Stimulated activated CD4-positive, alpha-beta T cell treated with anti-CD3 and anti-CD28 coated beads, Interleukin-4, amount 100 ng/mL, for 48 hours (primary cell): ENCODE measurements around the gene TTC8.
"Not testable (repeated sequence)": the region's sequence is repeated elsewhere in the genome, so short reads cannot be mapped to it uniquely, and the experiment has no call there.

Source experiments
- DNase-seq, 2 donors: peaks; one replicate each; pipeline ENCODE4 v3.0.0-alpha.2; 2020; ENCODE audit warnings: low read depth in 2 of 2

TTC8 gene

GRCh38 chr14:88825078-88825458 is 617 bp downstream of the TTC8 start:
- no peak for DNase-seq

- no peak for DNase-seq
Measured at GRCh38 chr14:88825503-88825902, 1.1 kb downstream of the TTC8 start.

DNA sequence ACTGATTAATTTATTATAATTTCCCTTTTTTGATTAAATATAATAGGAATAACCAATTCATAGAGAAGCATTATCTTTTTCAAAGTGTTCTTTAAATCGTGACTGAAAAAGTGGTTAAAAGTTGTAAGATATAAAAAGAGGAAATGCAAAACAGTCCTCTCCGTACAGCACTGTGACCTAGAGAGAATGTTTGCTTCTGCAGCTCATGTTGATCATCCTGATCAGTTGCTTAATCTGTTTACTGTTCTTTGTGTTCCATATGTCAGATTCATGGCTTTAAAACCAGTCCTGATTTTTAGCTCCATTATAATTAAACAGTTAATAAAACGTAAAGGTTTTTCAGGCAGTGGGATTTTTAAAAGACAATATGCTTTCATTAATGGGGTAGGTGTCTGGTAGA is 4.7 kb downstream of the TTC8 start:
- no peak for DNase-seq

DNA sequence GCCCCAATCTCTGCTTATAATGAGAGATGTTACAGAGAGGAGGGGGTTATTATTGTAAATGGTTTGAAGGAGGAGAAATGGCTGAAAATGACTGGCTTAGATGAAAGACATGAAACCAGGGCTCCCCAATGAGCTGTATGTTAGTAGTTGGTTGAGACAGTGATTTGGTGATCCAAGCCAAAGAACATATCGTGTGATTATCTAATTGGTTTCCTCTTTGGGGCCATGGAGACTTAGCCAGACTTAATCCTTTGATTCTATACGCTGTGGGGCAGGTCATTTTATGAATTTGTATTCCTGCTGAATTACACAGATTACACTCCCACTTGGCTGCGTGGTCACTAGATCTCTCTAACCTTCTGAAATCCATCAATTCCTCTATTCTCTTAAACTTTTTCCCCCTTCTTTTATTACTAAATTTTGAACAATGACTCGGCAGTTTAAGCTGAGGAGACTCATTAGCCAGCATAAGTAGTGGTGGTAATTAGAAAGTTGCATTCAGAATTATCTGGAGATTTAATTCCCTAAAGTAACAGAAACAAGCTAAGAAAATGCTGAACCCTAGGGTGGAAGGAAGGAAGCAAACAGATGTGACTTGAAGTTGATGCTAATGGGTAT is 5.3 kb downstream of the TTC8 start:
- no peak for DNase-seq

- no peak for DNase-seq
Measured at GRCh38 chr14:88831284-88831683, 6.8 kb downstream of the TTC8 start.

DNA sequence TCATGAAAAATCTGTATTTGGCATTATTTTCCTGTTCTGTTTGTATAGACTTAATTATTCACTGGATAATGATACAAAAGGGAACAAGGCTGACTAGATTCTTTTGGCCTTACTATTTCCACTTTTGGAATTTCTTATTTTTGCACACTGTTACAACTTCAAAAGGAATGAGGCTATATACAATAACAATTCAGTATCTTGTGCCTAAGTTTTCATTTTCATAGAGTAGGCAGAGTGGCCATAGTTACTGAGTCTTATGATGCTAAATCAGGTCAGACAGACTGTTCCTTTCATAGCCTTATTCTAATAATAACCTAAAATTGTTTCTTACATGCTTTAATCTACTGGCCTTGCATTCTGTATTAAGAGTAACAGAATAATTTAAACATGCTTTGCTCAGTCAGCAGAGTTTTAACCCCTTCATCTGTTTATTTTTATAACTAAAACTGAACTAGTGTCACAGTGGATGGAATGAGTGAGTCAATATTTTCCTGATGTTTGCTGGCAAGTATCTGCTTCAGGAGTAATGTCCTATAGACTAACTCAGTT is 10.5 kb downstream of the TTC8 start:
- no peak for DNase-seq

GRCh38 chr14:88835661-88836060 is 11.2 kb downstream of the TTC8 start:
- DNase-seq = no peak

GRCh38 chr14:88837495-88837894 is 13.0 kb downstream of the TTC8 start:
- DNase-seq = no peak

- no peak for DNase-seq
Measured at GRCh38 chr14:88838015-88838414, 13.6 kb downstream of the TTC8 start.

DNA sequence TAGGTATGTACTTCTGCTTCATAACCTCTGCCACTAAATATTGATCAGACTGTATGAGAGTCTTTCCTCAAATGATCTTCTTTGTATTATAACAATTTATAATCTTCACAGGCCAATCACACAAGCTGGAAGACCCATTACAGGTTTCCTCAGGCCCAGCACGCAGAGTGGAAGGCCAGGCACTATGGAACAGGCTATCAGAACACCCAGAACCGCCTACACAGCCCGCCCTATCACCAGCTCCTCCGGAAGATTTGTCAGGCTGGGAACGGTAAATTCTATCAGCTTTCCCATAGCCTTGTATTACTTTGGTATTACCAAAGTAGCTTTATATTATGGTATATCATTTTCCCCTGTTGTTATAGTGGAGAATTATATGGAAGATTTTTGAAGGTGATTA is 16.5 kb downstream of the TTC8 start:
- DNase-seq = no peak

DNA sequence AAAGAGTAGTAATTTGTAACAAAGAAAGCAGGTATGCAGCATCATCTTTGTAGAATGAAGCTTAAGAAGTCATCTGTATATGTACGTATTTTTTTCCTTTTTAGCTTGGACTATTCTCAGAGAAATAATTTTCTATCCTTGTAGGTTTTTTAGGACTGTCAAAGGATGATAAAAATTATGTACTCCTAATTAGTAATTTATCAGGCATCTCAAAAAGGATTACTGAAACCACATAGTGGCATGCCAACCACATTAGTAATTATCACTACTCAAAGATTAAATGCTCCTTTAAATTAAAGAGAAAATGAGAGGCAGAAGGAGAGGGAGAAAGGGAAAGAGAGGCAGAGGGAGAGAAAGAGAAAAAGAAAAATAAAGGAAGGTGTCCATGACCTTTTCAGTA is 17.3 kb downstream of the TTC8 start:
- DNase-seq = no peak

- no peak for DNase-seq
Measured at GRCh38 chr14:88842414-88842813, 18.0 kb downstream of the TTC8 start.

DNA sequence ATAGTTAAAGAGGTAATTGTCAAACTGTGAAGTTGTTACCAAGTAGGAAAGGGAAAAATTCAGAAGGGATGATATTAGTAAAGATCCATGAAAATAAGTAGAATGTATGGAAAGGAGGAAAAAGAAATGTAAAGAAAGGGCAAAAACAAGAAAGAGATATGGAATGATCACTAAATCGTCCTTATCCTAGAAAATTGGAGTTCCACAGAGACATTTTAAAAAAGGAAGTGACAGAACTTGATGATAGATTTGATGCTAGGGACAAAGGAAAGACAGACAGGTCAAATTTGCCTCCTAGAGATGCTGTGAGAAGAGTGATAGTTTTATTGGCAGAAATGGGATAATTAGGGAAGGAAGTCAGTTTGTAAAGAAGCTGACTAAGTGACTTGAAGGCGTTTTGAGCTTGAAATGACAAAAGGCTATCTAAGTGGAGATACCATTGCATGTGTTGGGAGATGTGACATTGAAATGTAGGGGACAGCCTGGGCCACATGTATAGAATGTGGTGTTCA is 20.6 kb downstream of the TTC8 start:
- DNase-seq = no peak

- no peak for DNase-seq
Measured at GRCh38 chr14:88848571-88848970, 24.1 kb downstream of the TTC8 start.

GRCh38 chr14:88849716-88850115 is 25.3 kb downstream of the TTC8 start:
- DNase-seq = no peak

DNA sequence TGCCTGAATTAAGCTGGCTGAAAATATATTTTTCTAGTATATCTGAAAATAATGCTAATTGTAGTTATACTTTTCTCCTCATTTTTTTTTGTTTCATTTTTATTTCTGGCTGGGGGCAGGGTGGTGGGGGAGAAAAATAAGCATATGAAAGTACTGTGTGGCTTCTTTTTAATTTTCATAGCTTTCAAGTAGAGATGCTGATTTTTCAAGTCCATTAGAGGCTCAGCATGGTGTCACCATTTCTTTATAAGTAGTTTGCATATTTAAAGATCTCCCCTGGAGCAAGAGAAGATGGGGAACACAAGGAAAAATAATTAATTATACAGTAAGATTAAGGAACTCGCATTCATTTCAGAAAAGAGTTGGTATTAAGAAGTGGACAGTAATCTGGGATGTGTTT is 27.1 kb downstream of the TTC8 start:
- no peak for DNase-seq

DNA sequence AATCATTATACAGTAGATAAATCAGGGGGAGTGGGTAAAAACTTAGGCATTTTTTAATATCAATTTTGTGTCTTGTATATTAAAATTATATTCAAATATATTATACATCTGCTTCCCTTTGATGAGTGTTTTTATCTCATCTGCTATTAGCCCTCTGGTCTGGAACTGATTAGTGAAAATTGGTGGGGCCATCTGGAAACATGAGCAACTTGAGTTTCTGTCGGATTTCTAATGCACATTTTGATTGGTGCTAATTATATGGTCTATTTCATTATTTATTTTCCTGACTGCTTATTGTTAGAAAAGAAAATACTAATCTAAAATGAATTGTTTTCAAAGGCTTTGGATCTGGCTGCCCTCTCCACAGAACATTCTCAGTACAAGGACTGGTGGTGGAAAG is 28.2 kb downstream of the TTC8 start:
- no peak for DNase-seq

DNA sequence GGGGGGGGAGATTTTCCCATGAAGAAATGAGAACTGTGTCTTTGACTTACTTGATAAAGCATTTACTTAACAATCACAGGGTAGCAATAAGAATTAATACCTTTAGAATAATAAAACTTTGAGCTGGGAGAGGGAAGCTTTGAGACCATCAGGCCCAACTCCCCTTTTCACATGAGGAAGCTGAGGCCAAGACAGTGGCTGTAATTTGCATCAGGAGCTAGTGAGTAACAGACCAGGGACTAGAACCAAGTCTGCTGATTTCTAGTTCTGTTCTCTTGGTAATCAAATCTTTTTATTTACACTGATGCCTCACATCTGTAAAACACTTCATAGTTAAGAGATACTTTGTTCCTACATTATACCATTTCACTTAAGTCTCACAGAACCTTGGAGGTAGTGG is 28.7 kb downstream of the TTC8 start:
- no peak for DNase-seq

GRCh38 chr14:88856786-88857366 is 32.4 kb downstream of the TTC8 start:
- no peak for DNase-seq

DNA sequence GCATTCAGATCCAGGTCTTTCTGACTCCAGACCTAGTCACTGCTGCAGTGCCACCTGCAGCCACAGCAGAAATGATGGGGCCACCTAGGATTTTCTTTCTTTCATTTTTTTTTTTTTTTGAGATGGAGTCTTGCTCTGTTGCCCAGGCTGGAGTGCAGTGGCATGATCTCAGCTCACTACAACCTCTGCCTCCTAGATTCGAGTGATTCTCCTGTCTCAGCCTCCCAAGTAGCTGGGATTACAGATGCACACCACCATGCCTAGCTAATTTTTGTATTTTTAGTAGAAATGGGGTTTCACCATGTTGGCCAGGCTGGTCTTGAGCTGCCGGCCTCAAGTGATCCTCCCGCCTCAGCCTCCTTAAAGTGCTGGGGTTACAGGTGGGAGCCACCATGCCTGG is 33.4 kb downstream of the TTC8 start:
- DNase-seq = not testable (repeated sequence)

- not testable (repeated sequence) for DNase-seq
Measured at GRCh38 chr14:88859118-88859517, 34.7 kb downstream of the TTC8 start.

GRCh38 chr14:88863167-88863566 is 38.7 kb downstream of the TTC8 start:
- DNase-seq = no peak

- no peak for DNase-seq
Measured at GRCh38 chr14:88864198-88864597, 39.7 kb downstream of the TTC8 start.

- no peak for DNase-seq
Measured at GRCh38 chr14:88866305-88866704, 41.9 kb downstream of the TTC8 start.
